Smooth muscle cell (in vitro differentiated cells): Measurements from ENCODE around the gene CMTM1. TPM values are rescaled to one million over a fixed set of nuclear protein-coding genes. Genes with fewer than 3 reads are reported as not detected.
"Not testable (repeated sequence)": the region's sequence is repeated elsewhere in the genome, so short reads cannot be mapped to it uniquely, and the experiment has no call there.

ENCODE experiments used
- DNase-seq: peaks from one replicate; lab custom pipeline; 2025; ENCODE audit not compliant: unreplicated experiment; lab: John Stamatoyannopoulos, UW
- H2AFZ ChIP-seq: fragments of 200-600 bp; sonication (generic); 2 replicates; pipeline ENCODE4 v1.6.0; 2016; ENCODE audit warnings: antibody characterized with exemption, low read depth, mild to moderate bottlenecking
- H3F3A ChIP-seq: fragments of 200-600 bp; sonication (generic); 2 replicates; pipeline ENCODE4 v1.6.0; 2017; ENCODE audit warnings: antibody characterized with exemption, low read depth
- H3K27ac ChIP-seq: fragments of 200-600 bp; sonication (generic); 2 replicates; pipeline ENCODE4 v1.5.1; 2016; ENCODE audit warnings: low read depth, mild to moderate bottlenecking
- H3K27me3 ChIP-seq: fragments of 200-600 bp; sonication (generic); 2 replicates; pipeline ENCODE4 v1.6.1; 2016; ENCODE audit warnings: low read depth, mild to moderate bottlenecking
- H3K36me3 ChIP-seq: fragments of 200-600 bp; sonication (generic); 2 replicates; pipeline ENCODE4 v1.5.1; 2016; ENCODE audit warnings: low read depth
- H3K4me1 ChIP-seq: fragments of 200-600 bp; sonication (generic); 2 replicates; pipeline ENCODE4 v1.5.1; 2016; ENCODE audit warnings: low read depth
- H3K4me2 ChIP-seq: fragments of 200-600 bp; sonication (generic); 2 replicates; pipeline ENCODE4 v1.6.0; 2016; ENCODE audit warnings: mild to moderate bottlenecking
- H3K4me3 ChIP-seq: fragments of 200-600 bp; sonication (generic); 2 replicates; pipeline ENCODE4 v1.5.1; 2016; ENCODE audit warnings: mild to moderate bottlenecking
- H3K79me2 ChIP-seq: fragments of 200-600 bp; sonication (generic); 2 replicates; pipeline ENCODE4 v1.6.0; 2016; ENCODE audit warnings: low read depth, mild to moderate bottlenecking
- H3K9ac ChIP-seq: fragments of 200-600 bp; sonication (generic); 2 replicates; pipeline ENCODE4 v1.6.0; 2016; ENCODE audit warnings: low read depth
- H3K9me3 ChIP-seq: fragments of 200-600 bp; sonication (generic); replicated peaks from 2 replicates; pipeline ENCODE4 v1.5.1; 2016; ENCODE audit warnings: low read depth
- H4K20me1 ChIP-seq: fragments of 200-600 bp; sonication (generic); 2 replicates; pipeline ENCODE4 v1.6.0; 2016; ENCODE audit warnings: low read depth
- CTCF ChIP-seq: fragments of 200-600 bp; sonication (generic); IDR thresholded peaks from 2 replicates; pipeline ENCODE4 v1.5.1; 2017; ENCODE audit warnings: borderline replicate concordance, mild to moderate bottlenecking, antibody characterized with exemption; ENCODE audit not compliant: insufficient read depth, poor library complexity, severe bottlenecking
- WGBS: methylation state at CpG from one replicate; pipeline ENCODE4 v1.1.7; 2016; ENCODE audit warnings: low lambda C conversion rate; 5-methylcytosine and 5-hydroxymethylcytosine counted together
- polyA plus RNA-seq: library from polyadenylated mRNA; unstranded; fragments of >200 nt; fragmentation: Nextera tagmentation; extraction: Ambion mirVana; gene quantifications from 2 replicates; pipeline ENCODE4 v1.2.1, GENCODE V29; 2016
- total RNA-seq: library from RNA; depleted of rRNA; stranded (reverse); fragments of >200 nt; gene quantifications from 2 replicates; pipeline ENCODE4 v1.2.3, GENCODE V29; 2014

CMTM1 gene
- total and polyA plus RNA-seq, 2 experiments from 2014 or later = 0.27 to 2.5 TPM

GRCh38 chr16:66620429-66620795 is 54.2 kb downstream of the CMTM1 start:
- Histone ChIP-seq H3K79me2 (no peaks in the 10 kb centered on the region), H3K36me3 (no peaks in the 10 kb centered on the region), H3K27ac (no peak overlapping the region), H3K4me1 (peaks cover 25% of the 10 kb centered on the region), H3K4me3 (no peak overlapping the region), H2AFZ (no peak overlapping the region), H3K9me3 (no peaks in the 10 kb centered on the region), H3K27me3 (no peaks in the 10 kb centered on the region), H3F3A (no peaks in the 10 kb centered on the region), H3K4me2 (no peak overlapping the region), H4K20me1 (peaks cover 5% of the 10 kb centered on the region), H3K9ac (no peak overlapping the region)
- 65% methylated on average over 8 of the region's 8 CpGs for WGBS
- TF ChIP-seq CTCF = no peak
- no peak for DNase-seq

GRCh38 chr16:66621973-66622372 is 55.7 kb downstream of the CMTM1 start:
- TF ChIP-seq CTCF = no peak
- Histone ChIP-seq H3K9me3 (no peaks in the 10 kb centered on the region), H3K27me3 (no peaks in the 10 kb centered on the region), H2AFZ (no peak overlapping the region), H4K20me1 (peaks cover 5% of the 10 kb centered on the region), H3F3A (no peaks in the 10 kb centered on the region), H3K4me2 (no peak overlapping the region), H3K79me2 (no peaks in the 10 kb centered on the region), H3K27ac (no peak overlapping the region), H3K4me3 (no peak overlapping the region), H3K36me3 (no peaks in the 10 kb centered on the region), H3K4me1 (peaks cover 20% of the 10 kb centered on the region), H3K9ac (no peak overlapping the region)
- DNase-seq = no peak
- 97% methylated on average over 14 of the region's 14 CpGs for WGBS

GRCh38 chr16:66622863-66623262 is 56.6 kb downstream of the CMTM1 start:
- Histone ChIP-seq H3K9ac (no peak overlapping the region), H4K20me1 (peaks cover 5% of the 10 kb centered on the region), H3K4me1 (peaks cover 20% of the 10 kb centered on the region), H3K27me3 (no peaks in the 10 kb centered on the region), H3K27ac (no peak overlapping the region), H3K4me2 (no peak overlapping the region), H3K79me2 (no peaks in the 10 kb centered on the region), H3K4me3 (no peak overlapping the region), H3F3A (no peaks in the 10 kb centered on the region), H3K9me3 (no peaks in the 10 kb centered on the region), H3K36me3 (no peaks in the 10 kb centered on the region), H2AFZ (no peak overlapping the region)
- TF ChIP-seq CTCF = no peak
- no peak for DNase-seq
- WGBS = 92% methylated on average over 3 of the region's 3 CpGs

- Histone ChIP-seq H4K20me1 (no peaks in the 10 kb centered on the region), H3K4me3 (no peak overlapping the region), H3K4me1 (peaks cover 14% of the 10 kb centered on the region), H3K4me2 (no peak overlapping the region), H3K9me3 (no peaks in the 10 kb centered on the region), H3K36me3 (no peaks in the 10 kb centered on the region), H3K9ac (no peak overlapping the region), H2AFZ (no peak overlapping the region), H3F3A (no peaks in the 10 kb centered on the region), H3K27ac (no peak overlapping the region), H3K79me2 (no peaks in the 10 kb centered on the region), H3K27me3 (no peaks in the 10 kb centered on the region)
- 98% methylated on average over 3 of the region's 3 CpGs for WGBS
- DNase-seq = no peak
- no peak for TF ChIP-seq CTCF
Observed at GRCh38 chr16:66623755-66624154, 57.5 kb downstream of the CMTM1 start.

- H2AFZ ChIP-seq, H3K9me3 ChIP-seq, H3F3A ChIP-seq, H3K4me2 ChIP-seq, H3K27ac ChIP-seq, H4K20me1 ChIP-seq, DNase-seq, H3K27me3 ChIP-seq, H3K36me3 ChIP-seq, H3K4me1 ChIP-seq, H3K9ac ChIP-seq, H3K4me3 ChIP-seq, H3K79me2 ChIP-seq: not testable (repeated sequence)
- 87% methylated on average over 17 of the region's 17 CpGs for WGBS
Observed at GRCh38 chr16:66627611-66628378, 61.6 kb downstream of the CMTM1 start.
